ENCODE data around the gene SEMA4B.
"Not testable (repeated sequence)": the region's sequence is repeated elsewhere in the genome, so short reads cannot be mapped to it uniquely, and the experiment has no call there.

Gene SEMA4B, protein sequence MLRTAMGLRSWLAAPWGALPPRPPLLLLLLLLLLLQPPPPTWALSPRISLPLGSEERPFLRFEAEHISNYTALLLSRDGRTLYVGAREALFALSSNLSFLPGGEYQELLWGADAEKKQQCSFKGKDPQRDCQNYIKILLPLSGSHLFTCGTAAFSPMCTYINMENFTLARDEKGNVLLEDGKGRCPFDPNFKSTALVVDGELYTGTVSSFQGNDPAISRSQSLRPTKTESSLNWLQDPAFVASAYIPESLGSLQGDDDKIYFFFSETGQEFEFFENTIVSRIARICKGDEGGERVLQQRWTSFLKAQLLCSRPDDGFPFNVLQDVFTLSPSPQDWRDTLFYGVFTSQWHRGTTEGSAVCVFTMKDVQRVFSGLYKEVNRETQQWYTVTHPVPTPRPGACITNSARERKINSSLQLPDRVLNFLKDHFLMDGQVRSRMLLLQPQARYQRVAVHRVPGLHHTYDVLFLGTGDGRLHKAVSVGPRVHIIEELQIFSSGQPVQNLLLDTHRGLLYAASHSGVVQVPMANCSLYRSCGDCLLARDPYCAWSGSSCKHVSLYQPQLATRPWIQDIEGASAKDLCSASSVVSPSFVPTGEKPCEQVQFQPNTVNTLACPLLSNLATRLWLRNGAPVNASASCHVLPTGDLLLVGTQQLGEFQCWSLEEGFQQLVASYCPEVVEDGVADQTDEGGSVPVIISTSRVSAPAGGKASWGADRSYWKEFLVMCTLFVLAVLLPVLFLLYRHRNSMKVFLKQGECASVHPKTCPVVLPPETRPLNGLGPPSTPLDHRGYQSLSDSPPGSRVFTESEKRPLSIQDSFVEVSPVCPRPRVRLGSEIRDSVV

DNA sequence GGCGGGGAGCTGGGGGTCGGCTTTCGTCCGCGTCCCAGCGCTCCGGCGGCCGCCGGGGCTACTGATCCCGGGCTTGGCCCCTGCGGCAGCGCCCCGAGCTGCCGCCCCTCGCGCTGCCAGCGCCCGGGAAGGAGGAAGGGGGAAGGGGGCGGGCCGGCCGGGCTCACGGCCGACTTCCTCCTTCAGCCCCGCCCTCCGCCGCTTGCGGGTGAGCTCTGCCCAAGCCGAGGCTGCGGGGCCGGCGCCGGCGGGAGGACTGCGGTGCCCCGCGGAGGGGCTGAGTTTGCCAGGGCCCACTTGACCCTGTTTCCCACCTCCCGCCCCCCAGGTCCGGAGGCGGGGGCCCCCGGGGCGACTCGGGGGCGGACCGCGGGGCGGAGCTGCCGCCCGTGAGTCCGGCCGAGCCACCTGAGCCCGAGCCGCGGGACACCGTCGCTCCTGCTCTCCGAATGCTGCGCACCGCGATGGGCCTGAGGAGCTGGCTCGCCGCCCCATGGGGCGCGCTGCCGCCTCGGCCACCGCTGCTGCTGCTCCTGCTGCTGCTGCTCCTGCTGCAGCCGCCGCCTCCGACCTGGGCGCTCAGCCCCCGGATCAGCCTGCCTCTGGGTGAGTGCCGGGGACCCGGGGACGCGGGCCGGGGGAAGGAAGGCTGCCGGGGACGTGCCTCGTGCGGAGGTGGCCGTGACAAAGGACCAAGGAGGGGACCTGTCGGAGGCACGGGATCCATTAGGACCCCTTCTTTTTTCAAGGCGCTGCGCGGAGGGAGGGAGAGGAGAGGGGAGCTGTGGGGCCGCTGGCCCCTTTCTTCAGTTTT is at the start of gene SEMA4B:
Gene SEMA4B (plus strand): TSS at position 201 of the 814 bp plus-strand sequence. CDS start 249 bp downstream, at position 450.
- peak; percentile 62 for DNase-seq

DNA sequence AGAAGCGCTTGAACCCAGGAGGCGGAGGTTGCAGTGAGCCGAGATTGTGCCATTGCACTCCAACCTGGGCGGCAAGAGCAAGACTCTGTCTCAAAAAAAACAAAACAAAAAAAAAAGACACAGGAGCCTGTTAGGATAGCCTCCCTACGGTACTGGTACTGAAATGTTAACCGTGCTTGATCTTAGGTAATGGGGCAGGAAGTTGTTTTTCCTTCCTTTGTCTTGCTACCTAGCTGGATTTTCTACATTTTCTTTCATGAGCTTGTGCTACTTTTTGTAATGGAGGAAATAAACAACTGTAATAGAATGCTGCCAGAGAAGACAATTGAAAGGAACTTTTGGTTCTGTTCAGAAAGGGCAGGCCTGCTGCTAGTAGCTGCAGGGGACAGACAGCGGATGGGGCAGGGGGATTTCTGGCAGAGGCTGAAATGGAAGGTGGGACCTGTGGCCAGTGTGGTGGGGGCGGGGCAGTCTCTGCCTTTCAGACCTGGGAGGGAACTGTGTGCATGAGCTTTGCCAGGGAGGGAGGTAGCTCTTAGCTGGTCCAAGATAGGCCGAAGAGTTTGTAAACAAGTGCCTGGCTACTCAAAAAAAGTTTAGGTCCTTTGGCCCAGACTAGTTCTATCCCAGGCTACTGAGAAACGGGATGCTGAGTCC is 49.0 kb upstream of the SEMA4B start:
- DNase-seq, result no peak

DNA sequence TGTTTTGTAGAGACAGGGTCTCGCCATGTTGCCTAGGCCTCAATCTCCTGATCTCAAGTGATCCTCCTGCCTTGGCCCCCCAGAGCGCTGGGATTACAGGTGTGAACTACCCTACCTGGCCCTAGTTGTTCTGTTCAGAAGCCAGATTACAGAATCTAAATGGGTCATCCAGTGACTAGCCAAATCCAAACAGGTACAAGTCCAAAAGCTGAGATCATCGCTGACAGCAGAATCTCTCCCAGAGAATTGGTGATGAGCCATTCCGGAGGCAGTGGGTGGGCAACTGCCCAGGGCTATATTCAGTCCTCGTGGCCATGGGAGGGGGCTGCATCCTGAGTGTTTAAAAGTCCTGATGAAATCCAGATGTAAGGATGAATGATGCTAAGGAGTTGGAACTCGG is 47.5 kb upstream of the SEMA4B start:
- no peak for DNase-seq

DNA sequence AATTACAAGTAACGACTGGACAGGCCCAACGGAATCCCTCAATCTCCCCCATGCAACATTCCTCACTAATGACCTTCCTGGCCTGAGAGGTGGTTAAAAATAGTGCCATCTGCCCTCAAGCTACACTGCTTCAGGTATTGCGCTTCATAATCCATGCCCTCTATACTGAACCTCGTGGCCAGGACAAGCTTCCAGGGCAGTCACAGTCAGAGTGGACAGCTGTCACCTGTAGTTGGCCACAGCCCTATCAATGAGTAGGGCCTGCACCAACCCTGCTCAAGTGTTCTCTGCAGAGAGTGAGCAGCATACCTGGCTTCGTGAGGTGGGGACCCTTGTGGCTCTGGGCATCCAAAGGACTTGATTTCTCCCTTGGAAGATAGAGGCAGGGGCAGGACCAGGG is 46.9 kb upstream of the SEMA4B start:
- DNase-seq, result no peak

DNA sequence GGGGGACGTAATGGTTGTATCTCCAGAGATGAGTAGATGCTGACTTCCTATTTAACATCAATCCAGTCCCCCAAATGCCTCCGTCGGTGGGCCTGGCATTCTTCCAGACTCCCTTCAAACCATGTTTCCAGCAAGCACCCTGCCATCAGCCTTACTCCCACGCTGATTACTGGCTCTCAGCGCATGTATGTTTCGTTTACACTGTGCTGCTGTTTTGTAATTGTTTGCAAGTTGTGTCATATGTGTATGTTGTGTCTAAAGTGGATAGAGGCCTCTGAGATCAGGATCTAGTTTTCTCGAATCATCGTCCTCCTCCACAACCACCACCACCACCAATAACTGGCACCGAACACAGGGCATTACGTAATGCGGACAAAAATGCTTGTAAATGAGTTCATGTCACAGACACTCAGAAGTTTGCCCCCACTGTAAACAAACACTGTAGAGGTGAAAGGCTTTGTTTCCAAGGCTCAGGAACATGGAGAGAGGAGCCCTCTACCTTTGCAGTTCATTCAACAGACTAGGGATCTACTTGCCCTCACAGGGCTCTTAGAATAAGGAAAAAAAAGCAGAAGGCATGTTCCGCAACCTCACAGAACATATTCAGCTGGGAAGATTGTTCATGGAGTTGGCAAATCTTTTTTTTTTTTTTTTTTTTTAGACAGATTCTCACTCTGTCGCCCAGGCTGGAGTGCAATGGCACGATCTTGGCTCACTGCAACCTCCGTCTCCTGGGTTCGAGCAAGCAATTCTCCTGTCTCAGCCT is 46.1 kb upstream of the SEMA4B start:
- DNase-seq, result no peak

DNA sequence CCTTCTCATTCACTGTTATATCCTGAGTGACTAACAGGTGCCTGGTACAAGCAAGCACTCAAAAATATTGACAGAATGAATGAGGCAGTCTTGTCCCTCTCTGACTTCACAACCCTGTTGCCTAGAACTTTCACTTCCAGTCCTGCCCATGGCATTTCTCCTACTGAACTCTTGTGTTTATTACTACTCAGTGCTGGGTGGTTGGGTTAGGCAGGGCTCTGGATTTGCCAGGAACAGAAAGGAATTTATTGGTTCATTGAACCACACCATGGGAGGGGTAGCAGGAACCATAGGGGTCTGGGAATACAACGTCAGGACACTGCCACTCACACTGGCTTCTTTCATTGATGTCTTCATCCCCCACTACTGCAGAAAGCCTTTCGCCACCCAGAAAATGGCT is 41.9 kb upstream of the SEMA4B start:
- no peak for DNase-seq

DNA sequence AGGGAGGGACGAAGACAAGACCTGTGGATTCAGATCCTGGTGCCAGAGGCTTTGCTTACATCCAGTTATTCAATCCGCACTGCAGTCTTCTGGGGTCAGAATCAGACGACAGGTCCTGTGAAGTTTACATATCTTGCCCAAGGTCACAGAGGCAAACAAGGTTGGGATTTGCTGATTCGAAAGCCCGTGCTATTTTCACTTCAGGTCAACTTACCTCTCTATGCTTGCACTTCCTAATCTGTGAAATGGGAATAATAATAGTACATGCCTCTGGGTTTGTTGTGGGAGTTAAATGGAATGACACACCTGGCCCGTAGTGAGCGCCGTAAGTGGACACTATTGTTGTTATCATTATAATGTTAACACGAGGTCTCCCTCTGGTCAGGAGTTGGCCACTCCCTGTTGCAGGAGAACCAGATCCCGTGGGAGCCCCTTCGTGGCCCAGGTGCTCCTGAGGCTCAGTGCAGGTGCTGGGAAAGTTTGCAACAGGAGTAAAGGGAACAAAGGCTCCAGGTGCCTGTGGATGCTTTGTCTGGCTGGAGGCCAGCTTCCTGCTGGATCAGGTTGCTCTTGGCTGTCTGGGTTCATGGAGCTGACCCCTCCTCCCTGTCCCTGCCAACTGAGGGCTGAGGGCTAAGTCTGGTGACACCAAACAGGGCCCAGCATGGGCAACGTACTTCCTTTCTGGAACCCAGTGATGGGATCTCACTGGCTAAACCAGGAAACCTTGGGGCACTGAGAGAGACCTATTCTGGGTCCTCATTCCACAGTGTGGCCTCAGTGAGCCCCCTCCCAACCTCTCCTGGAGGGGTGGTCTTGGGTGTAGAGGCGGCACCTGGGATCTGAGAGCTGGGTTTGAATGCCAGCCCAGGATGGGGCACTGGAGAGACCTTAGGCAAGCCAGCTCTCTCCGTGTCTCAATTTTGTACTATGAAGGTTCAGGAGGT is 40.1 kb upstream of the SEMA4B start:
- DNase-seq, result peak; percentile 52

DNA sequence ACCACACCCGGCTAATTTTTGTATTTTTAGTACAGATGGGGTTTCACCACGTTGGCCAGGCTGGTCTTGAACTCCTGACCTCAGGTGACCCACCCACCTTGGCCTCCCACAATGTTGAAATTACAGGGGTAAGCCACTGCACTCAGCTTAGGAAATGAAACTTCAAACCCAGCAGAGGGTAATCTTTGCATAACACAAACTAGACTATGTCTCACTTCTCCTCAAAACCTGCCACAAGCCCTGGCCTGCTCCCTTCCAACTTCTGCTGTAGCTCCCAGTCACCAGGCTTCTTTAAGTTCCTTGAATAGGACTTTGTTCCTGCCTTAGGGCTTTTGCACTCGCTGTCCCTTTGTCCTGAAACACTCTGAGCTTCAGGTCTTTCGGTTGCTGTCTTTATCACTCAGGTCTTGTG is 39.2 kb upstream of the SEMA4B start:
- no peak for DNase-seq

DNA sequence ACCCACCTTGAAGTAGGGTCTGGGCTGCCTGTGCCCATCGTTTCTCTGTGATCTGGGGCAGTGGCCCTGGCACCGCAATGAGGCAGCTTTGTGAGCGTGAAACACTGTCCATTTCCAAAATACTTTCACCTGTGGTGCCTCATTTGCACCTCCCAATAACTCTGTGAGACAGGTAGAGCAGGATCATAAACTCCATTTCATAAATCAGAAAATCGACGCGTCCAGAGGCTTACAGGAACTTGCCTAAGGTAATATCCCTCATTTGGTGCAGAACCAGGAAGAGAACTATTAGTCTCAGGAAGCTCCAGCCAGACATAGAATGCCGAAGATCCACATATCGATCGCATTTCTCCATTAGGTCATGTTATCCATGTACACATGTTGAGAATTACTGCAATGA is 38.2 kb upstream of the SEMA4B start:
- no peak for DNase-seq

DNA sequence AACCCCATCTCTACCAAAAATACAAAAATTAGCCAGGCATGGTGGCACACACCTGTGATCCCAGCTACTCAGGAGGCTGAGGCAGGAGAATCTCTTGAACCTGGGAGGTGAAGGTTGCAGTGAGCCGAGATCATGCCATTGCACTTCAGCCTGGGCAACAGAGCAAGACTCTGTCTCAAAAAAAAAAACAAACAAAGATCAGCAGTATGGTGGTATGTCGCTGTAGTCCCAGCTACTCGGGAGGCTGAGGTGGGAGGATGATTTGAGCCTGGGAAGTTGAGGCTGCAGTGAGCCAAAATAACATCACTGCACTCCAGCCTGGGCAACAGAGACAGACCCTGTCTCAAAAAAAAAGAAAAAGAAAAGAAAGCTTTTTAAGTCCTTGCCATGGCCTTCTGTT is 36.9 kb upstream of the SEMA4B start:
- not testable (repeated sequence) for DNase-seq

DNA sequence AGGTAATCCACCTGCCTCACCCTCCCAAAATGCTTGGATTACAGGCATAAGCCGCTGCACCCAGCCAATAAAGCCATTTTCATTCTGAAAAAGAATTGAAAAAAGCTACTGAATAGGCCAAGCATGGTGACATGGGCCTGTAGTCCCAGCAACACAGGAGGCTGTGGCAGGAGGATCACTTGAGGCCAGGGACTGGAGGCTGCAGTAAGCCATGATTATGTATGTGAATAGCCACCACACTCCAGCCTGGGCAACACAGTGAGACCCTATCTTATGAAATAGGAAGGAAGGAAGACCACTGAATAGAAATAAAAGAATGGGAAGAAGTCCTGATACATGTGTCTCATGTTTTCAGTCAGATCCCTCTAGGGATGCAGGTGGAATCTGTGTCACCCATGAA is 36.0 kb upstream of the SEMA4B start:
- no peak for DNase-seq

DNA sequence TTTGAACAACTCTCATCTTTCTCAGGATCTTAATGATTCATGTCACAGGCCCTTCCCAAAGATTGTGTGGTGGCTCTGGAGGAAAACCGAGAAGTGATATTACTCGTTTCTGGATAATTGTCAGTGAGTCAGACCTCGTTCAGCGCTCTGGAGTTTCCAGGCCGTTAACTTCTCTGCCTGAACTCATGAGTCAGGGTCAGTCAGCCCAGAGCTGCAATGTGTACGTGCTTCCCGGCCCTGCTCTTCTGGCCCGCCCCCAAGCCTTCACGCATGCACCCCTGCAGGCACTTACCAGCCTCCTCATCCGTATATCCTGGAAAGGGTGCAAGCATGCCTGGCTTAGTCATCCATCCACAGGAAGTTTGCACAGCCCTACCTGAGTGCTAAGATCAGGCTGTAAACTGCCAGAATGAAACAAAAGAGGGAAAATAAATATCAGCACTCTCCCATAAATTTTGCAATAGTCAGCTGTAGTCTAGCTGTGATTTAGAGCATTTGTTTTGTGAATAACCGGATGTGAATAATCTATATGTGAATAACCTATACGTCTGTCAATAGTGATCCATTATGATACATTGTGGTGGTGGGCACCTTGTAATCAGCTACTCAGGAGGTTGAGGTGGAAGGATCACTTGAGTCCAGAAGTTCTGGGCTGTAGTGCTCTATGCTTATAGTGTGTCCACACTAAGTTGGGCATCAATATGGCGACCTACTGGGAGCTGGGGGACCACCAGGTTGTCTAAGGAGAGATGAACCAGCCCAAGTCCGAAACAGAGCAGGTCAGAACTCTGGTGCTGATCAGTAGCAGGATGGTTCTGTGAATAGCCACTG is 35.3 kb upstream of the SEMA4B start:
- DNase-seq, result no peak

DNA sequence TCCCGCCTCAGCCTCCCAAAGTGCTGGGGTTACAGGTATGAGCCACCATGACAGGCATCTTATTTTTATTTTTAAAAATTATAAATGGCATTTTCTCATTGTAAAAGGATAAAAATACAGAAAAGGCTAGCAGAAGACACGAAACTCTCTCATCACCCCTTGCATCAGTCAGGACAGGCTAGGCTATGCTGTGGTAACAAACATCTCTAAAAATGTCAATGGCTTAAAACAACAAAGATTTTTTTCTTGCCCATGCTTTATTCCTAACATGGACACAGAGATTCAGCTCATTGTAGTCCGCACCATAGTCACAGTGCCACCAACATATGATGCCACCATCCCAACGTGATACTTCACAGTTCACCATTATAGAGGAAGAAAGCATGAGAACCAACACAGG is 34.0 kb upstream of the SEMA4B start:
- no peak for DNase-seq

DNA sequence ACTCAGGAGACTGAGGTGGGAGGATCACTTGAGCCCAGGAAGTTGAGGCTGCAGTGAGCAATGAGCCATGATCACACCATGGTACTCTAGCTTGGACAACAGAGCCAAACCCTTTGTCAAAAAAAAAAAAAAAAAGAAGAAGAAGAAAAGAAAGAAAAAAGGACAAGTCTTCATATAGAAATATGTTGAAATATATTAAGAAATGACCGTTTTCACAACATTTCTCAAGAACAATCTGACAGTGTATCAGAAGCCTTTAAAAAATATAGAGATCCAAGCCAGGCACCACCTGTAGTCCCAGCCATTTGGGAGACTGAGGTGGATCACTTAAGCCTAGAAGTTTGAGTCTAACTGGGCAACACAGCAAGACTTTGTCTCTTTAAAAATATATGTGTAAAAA is 29.5 kb upstream of the SEMA4B start:
- no peak for DNase-seq

DNA sequence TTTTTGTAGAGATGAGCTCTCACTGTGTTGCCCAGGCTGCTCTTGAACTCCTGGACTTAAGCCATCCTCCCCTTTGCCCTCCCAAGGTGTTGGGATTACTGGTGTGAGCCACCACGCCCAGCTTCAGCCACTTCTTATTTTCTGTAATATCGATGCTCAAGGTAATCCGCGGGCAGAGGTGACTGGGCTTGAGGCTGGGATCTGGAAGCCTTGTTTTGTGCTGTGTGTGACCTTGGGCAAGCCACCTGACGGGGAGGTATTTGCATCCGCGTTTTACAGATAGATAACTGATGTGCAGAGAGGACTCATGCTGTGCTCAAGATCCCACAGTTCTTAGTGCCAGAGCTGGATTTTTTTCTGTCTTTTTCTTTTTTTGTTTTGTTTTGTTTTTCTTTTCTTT is 27.8 kb upstream of the SEMA4B start:
- no peak for DNase-seq

DNA sequence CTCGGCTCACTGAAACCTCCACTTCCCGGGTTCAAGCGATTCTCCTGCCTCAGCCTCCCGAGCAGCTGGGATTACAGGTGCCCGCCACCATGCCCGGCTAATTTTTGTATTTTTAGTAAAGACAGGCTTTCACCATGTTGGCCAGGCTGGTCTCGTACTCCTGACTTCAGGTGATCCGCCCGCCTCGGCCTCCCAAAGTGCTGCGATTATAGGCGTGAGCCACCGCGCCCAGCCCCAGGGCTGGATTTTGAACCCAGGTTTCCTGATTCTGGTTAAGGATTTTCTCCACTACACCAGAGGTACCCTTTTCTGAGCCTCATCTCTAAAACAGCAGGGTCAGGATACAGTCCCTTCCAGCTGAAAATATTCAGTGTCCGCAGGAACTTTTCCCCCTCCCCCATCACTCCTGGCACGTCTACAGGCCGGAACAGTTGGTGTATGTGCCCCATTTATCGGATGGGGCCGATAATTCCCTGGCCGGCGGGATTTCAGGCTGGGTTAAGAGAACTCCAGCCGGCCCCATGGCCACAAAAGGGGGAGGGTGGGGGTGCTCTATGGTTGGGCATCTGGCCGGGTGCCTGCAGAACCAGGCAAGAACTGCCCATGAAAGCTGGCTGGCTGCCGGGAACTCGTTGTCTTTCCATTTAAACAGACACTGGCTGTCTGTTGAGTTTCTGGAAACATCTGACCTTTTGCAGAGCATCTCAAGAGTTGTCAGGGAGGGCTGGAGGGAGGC is 26.8 kb upstream of the SEMA4B start:
- no peak for DNase-seq

DNA sequence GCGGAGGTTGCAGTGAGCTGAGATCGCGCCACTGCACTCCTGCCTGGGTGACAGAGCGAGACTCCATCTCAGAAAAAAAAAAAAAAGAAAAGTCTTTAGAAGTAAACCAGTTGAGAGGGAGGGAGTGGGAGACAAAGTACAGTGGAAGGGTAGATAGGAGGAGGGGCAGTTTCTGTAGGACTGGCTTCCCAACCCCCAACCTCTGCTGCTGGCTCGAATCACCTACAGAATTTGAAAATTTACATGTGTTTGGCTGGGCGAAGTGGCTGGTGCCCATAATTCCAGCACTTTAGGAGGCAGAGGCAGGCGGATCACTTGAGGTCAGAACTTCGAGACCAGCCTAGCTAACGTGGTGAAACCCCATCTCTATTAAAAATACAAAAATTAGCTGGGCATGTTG is 24.1 kb upstream of the SEMA4B start:
- DNase-seq, result no peak

DNA sequence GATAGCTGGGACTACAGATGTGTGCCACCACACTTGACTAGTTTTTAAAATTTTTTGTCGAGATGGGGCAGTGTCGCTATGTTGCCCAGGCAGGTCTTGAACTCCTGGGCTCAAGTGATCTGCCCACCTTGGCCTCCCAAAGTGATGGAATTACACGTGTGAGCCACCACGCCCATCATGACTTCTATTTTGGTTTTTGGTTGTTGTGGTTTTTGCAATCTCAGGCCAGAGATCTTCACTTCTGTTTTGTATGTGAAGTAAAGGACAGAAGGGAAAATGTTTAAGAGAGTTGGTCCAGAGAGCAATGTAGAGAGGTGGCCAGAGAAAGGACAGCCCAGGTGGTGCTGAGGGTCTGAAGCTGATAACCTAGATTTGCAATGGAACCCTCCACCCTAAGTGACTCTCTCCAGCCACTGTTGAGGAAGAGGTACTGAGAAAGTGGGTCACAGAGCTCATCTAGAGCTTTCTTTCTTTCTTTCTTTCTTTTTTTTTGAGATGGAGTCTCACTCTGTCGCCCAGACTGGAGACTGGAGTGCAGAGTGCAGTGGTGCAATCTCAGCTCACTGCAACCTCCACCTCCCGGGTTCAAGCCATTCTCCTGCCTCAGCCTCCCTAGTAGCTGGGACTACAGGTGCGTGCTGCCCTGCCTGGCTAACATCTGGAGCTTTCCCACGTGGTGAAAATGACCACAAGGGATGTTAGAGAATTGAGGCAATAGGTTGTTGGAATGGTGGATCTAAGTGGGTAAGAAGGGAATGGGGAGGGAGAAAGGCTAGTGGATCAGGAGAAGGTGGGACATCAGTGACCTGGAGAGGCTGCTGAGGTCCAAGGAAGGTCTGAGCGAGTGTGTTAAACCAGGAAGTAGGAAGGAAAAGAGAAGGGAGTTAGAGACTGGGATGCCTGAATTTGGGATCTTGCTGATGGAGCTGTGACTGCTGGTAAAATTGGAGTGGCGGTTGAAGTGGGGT is 22.4 kb upstream of the SEMA4B start:
- DNase-seq, result no peak

All from NCI-H2171 (cell line).